M059J (cell line): ENCODE data around the gene IRF9. TPM values are rescaled to one million over a fixed set of nuclear protein-coding genes. Genes with fewer than 3 reads are reported as not detected.

Experiments used
- DNase-seq: peaks from one replicate; pipeline ENCODE4 v3.0.0-alpha.2; 2012; ENCODE audit warnings: low read depth
- total RNA-seq: library from RNA; depleted of rRNA; stranded (reverse); fragments of >200 nt; shearing (Covaris generic); gene quantifications from 2 replicates; pipeline ENCODE4 v1.2.3, GENCODE V29; 2014

The IRF9 gene
- total RNA-seq, 1 experiment from 2014 or later: 160 TPM

GRCh38 chr14:24177041-24177825 lies 16.2 kb downstream of the IRF9 start:
- no peak for DNase-seq

- no peak for DNase-seq
Measured at GRCh38 chr14:24177891-24178290, 16.8 kb downstream of the IRF9 start.

- no peak for DNase-seq
Measured at GRCh38 chr14:24178399-24179178, 17.5 kb downstream of the IRF9 start.

- no peak for DNase-seq
Measured at GRCh38 chr14:24179294-24179960, 18.4 kb downstream of the IRF9 start.

- DNase-seq: peak; percentile 75
Measured at GRCh38 chr14:24179961-24180796, 19.1 kb downstream of the IRF9 start.

GRCh38 chr14:24181371-24182077 lies 20.5 kb downstream of the IRF9 start:
- no peak for DNase-seq

- no peak for DNase-seq
Measured at GRCh38 chr14:24182110-24182882, 21.2 kb downstream of the IRF9 start.

- no peak for DNase-seq
Measured at GRCh38 chr14:24183014-24183481, 22.0 kb downstream of the IRF9 start.

- no peak for DNase-seq
Measured at GRCh38 chr14:24184104-24184970, 23.3 kb downstream of the IRF9 start.

GRCh38 chr14:24185026-24185425 lies 24.0 kb downstream of the IRF9 start:
- DNase-seq: no peak

- no peak for DNase-seq
Measured at GRCh38 chr14:24185741-24186140, 24.7 kb downstream of the IRF9 start.

- DNase-seq: no peak
Measured at GRCh38 chr14:24186831-24187538, 25.9 kb downstream of the IRF9 start.

GRCh38 chr14:24187539-24187915 lies 26.5 kb downstream of the IRF9 start:
- no peak for DNase-seq

- DNase-seq: peak; percentile 96
Measured at GRCh38 chr14:24188251-24189058, 27.4 kb downstream of the IRF9 start, which contains the start of gene IPO4. IPO4 (minus strand) TSS chr14:24188816; CDS start chr14:24188787, 29 bp downstream.

GRCh38 chr14:24189059-24189375 lies 28.0 kb downstream of the IRF9 start:
- no peak for DNase-seq

- no peak for DNase-seq
Measured at GRCh38 chr14:24189460-24189859, 28.4 kb downstream of the IRF9 start.

- no peak for DNase-seq
Measured at GRCh38 chr14:24190416-24190815, 29.4 kb downstream of the IRF9 start.

GRCh38 chr14:24192933-24193332 lies 31.9 kb downstream of the IRF9 start:
- DNase-seq: no peak
